Middle frontal gyrus (tissue), 1 donor: ENCODE results near the gene METTL21A.

Experiments used
- DNase-seq: peaks from one replicate; pipeline ENCODE4 v3.0.0-alpha.2; 2015; ENCODE audit warnings: low spot score; ENCODE audit errors: extremely low spot score

METTL21A gene

GRCh38 chr2:207624185-207625013, 795 bp downstream of the METTL21A start:
- peak; percentile 48 for DNase-seq

GRCh38 chr2:207621501-207622039, 3.6 kb downstream of the METTL21A start:
- DNase-seq = no peak

- DNase-seq = no peak
Measured at GRCh38 chr2:207619764-207620203, 5.4 kb downstream of the METTL21A start.

GRCh38 chr2:207617011-207617671, 8.1 kb downstream of the METTL21A start:
- DNase-seq = no peak

GRCh38 chr2:207616185-207616584, 9.0 kb downstream of the METTL21A start:
- no peak for DNase-seq

GRCh38 chr2:207614824-207615223, 10.4 kb downstream of the METTL21A start:
- no peak for DNase-seq

GRCh38 chr2:207612714-207613113, 12.5 kb downstream of the METTL21A start:
- DNase-seq = no peak

GRCh38 chr2:207606829-207607228, 18.4 kb downstream of the METTL21A start:
- DNase-seq = no peak

GRCh38 chr2:207606399-207606798, 18.8 kb downstream of the METTL21A start:
- no peak for DNase-seq

GRCh38 chr2:207603486-207603885, 21.7 kb downstream of the METTL21A start:
- DNase-seq = no peak

GRCh38 chr2:207601774-207602173, 23.4 kb downstream of the METTL21A start:
- no peak for DNase-seq

GRCh38 chr2:207600231-207600630, 25.0 kb downstream of the METTL21A start:
- no peak for DNase-seq

- DNase-seq = no peak
Measured at GRCh38 chr2:207599636-207600035, 25.6 kb downstream of the METTL21A start.

GRCh38 chr2:207594731-207595130, 30.5 kb downstream of the METTL21A start:
- no peak for DNase-seq

- DNase-seq = no peak
Measured at GRCh38 chr2:207594264-207594663, 30.9 kb downstream of the METTL21A start.

- no peak for DNase-seq
Measured at GRCh38 chr2:207593277-207593676, 31.9 kb downstream of the METTL21A start.

- DNase-seq = no peak
Measured at GRCh38 chr2:207589143-207589542, 36.1 kb downstream of the METTL21A start.

GRCh38 chr2:207587305-207587704, 37.9 kb downstream of the METTL21A start:
- no peak for DNase-seq

GRCh38 chr2:207584952-207585351, 40.2 kb downstream of the METTL21A start:
- DNase-seq = no peak

GRCh38 chr2:207571370-207571769, 53.8 kb downstream of the METTL21A start:
- DNase-seq = no peak

GRCh38 chr2:207567671-207568070, 57.5 kb downstream of the METTL21A start:
- DNase-seq = no peak

GRCh38 chr2:207565736-207566500, 59.3 kb downstream of the METTL21A start:
- no peak for DNase-seq
